Astrocyte (in vitro differentiated cells and primary cell): ENCODE data around the gene LDLRAD4. TPM values are rescaled to one million over a fixed set of nuclear protein-coding genes. Genes with fewer than 3 reads are reported as not detected.

Experiments used
- DNase-seq: peaks from one replicate; pipeline ENCODE4 v3.0.0-alpha.2; 2010; ENCODE audit warnings: low read depth
- FAIRE-seq: peaks from 2 replicates; lab custom pipeline; 2011; peaks lifted over from hg19 to GRCh38; lab: Jason Lieb, UNC
- H2AFZ ChIP-seq: 2 replicates; pipeline ENCODE4 v1.6.0; 2012; ENCODE audit warnings: low read depth, low read length, inconsistent platforms
- H3K27ac ChIP-seq: 2 replicates; pipeline ENCODE4 v1.5.1; 2011; ENCODE audit warnings: low read depth, low read length, inconsistent platforms
- H3K27me3 ChIP-seq: 2 replicates; pipeline ENCODE4 v1.6.0; 2011; ENCODE audit warnings: low read length, inconsistent platforms; ENCODE audit not compliant: insufficient read depth
- H3K36me3 ChIP-seq: 2 replicates; pipeline ENCODE4 v1.5.1; 2011; ENCODE audit warnings: low read length, inconsistent platforms; ENCODE audit not compliant: insufficient read depth
- H3K4me1 ChIP-seq: 2 replicates; pipeline ENCODE4 v1.5.1; 2011; ENCODE audit warnings: low read length, inconsistent platforms; ENCODE audit not compliant: insufficient read depth
- H3K4me2 ChIP-seq: 2 replicates; pipeline ENCODE4 v1.6.0; 2012; ENCODE audit warnings: low read length, inconsistent platforms
- H3K4me3 ChIP-seq: 2 replicates; pipeline ENCODE4 v1.5.1; 2011; ENCODE audit warnings: low read depth, mild to moderate bottlenecking, low read length, inconsistent platforms; ENCODE audit not compliant: insufficient read depth
- H3K79me2 ChIP-seq: 2 replicates; pipeline ENCODE4 v1.6.0; 2012; ENCODE audit warnings: mild to moderate bottlenecking, low read length, inconsistent platforms; ENCODE audit not compliant: insufficient read depth
- H3K9ac ChIP-seq: 2 replicates; pipeline ENCODE4 v1.6.0; 2012; ENCODE audit warnings: mild to moderate bottlenecking, low read length, inconsistent platforms
- H3K9me3 ChIP-seq: 2 replicates; pipeline ENCODE4 v1.5.1; 2012; ENCODE audit warnings: low read depth, mild to moderate bottlenecking, low read length, inconsistent platforms; ENCODE audit not compliant: insufficient read depth
- H4K20me1 ChIP-seq: 2 replicates; pipeline ENCODE4 v1.6.0; 2012; ENCODE audit warnings: low read length, inconsistent platforms; ENCODE audit not compliant: insufficient read depth
- H3K27ac Mint-ChIP-seq: one replicate; pipeline ENCODE4 v1.8.0; 2021; ENCODE audit warnings: mild to moderate bottlenecking, mixed read lengths; ENCODE audit not compliant: unreplicated experiment
- H3K27me3 Mint-ChIP-seq: one replicate; pipeline ENCODE4 v1.8.0; 2021; ENCODE audit warnings: low read depth, mixed read lengths; ENCODE audit not compliant: unreplicated experiment
- H3K36me3 Mint-ChIP-seq: one replicate; pipeline ENCODE4 v1.8.0; 2021; ENCODE audit warnings: low read depth, mixed read lengths; ENCODE audit not compliant: unreplicated experiment
- H3K4me1 Mint-ChIP-seq: one replicate; pipeline ENCODE4 v1.8.0; 2021; ENCODE audit warnings: low read depth, mixed read lengths; ENCODE audit not compliant: unreplicated experiment
- H3K4me3 Mint-ChIP-seq: one replicate; pipeline ENCODE4 v1.8.0; 2021; ENCODE audit warnings: mild to moderate bottlenecking, moderate library complexity, mixed read lengths; ENCODE audit not compliant: unreplicated experiment
- H3K9me3 Mint-ChIP-seq: one replicate; pipeline ENCODE4 v1.8.0; 2021; ENCODE audit warnings: mild to moderate bottlenecking, mixed read lengths; ENCODE audit not compliant: unreplicated experiment
- CTCF ChIP-seq: IDR thresholded peaks from 2 replicates; pipeline ENCODE4 v1.5.1; 2011; ENCODE audit warnings: low read depth, mild to moderate bottlenecking, inconsistent platforms, low read length, moderate library complexity; ENCODE audit not compliant: insufficient read depth
- EZH2 ChIP-seq: IDR thresholded peaks from 2 replicates; pipeline ENCODE4 v1.6.1; 2012; ENCODE audit warnings: mild to moderate bottlenecking, low read length, inconsistent platforms; ENCODE audit not compliant: insufficient read depth
- total RNA-seq: library from RNA; stranded (reverse); gene quantifications from 2 replicates; pipeline ENCODE4 v1.2.1, GENCODE V29; 2021

Gene LDLRAD4
- total RNA-seq, 1 donor from 2014 or later, result 26.0 TPM

GRCh38 chr18:13247506-13247905, 28.9 kb downstream of the LDLRAD4 start:
- H3K36me3 Mint-ChIP-seq, result peaks cover 16% of the 10 kb centered on the region
- Histone ChIP-seq H2AFZ (no peak overlapping the region), H3K27ac (no peak overlapping the region), H3K79me2 (no peaks in the 10 kb centered on the region), H3K9ac (no peak overlapping the region), H3K4me3 (no peak overlapping the region), H3K4me2 (no peak overlapping the region), H4K20me1 (no peaks in the 10 kb centered on the region), H3K36me3 (no peaks in the 10 kb centered on the region), H3K4me1 (no peaks in the 10 kb centered on the region), H3K27me3 (no peaks in the 10 kb centered on the region), H3K9me3 (no peaks in the 10 kb centered on the region)
- no peak for DNase-seq
- no peak overlapping the region for H3K4me3 Mint-ChIP-seq
- no peak for TF ChIP-seq EZH2
- no peak for TF ChIP-seq CTCF
- FAIRE-seq, result no peak
- peaks cover 4% of the 10 kb centered on the region for H3K4me1 Mint-ChIP-seq
- peaks cover 2% of the 10 kb centered on the region for H3K27me3 Mint-ChIP-seq
- H3K27ac Mint-ChIP-seq, result no peak overlapping the region
- peaks cover 7% of the 10 kb centered on the region for H3K9me3 Mint-ChIP-seq

GRCh38 chr18:13252686-13253410, 34.3 kb downstream of the LDLRAD4 start:
- Mint-ChIP-seq H3K27me3 (peaks cover 5% of the 10 kb centered on the region), H3K36me3 (peaks cover 9% of the 10 kb centered on the region), H3K9me3 (peaks cover 3% of the 10 kb centered on the region), H3K4me1 (peaks cover 24% of the 10 kb centered on the region), H3K27ac (no peak overlapping the region), H3K4me3 (no peak overlapping the region)
- H2AFZ ChIP-seq, result no peak overlapping the region
- H3K4me2 ChIP-seq, result no peak overlapping the region
- H3K9me3 ChIP-seq, result no peaks in the 10 kb centered on the region
- H3K9ac ChIP-seq, result no peak overlapping the region
- no peak overlapping the region for H3K4me3 ChIP-seq
- DNase-seq (no peak), FAIRE-seq (no peak)
- H3K4me1 ChIP-seq, result no peaks in the 10 kb centered on the region
- H3K79me2 ChIP-seq, result no peaks in the 10 kb centered on the region
- H3K27me3 ChIP-seq, result no peaks in the 10 kb centered on the region
- no peaks in the 10 kb centered on the region for H4K20me1 ChIP-seq
- H3K36me3 ChIP-seq, result no peaks in the 10 kb centered on the region
- TF ChIP-seq CTCF (no peak), EZH2 (no peak)
- no peak overlapping the region for H3K27ac ChIP-seq
